ENCODE measurements around the gene IL21R.
"Not testable (repeated sequence)": the region's sequence is repeated elsewhere in the genome, so short reads cannot be mapped to it uniquely, and the experiment has no call there.

The IL21R gene

DNA sequence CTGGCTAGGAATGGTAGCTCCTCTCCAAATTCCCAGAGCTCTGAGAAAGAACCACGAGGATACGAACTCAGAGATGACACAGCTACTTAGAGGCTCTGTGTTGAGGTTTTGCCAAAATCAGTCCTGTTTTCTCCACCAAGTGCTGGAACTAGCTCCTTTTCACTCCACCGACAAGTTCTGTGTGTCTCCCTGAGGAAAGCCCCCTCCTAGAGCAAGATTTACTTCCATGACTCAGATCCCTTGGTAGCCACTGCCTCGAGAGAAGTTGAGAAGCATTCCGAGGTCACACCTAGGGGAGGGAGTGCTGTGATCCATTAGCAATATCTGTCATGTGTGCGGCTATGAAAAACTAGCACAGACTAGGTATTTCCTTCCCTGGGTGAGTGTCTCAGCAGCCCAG lies 30.6 kb downstream of the IL21R start:
- DNase-seq (ENCODE audit: low read depth): peak; percentile 85
- H3K4me3 ChIP-seq (ENCODE audit: low read length): no peak overlapping the region
- TF ChIP-seq, protein P1, sequence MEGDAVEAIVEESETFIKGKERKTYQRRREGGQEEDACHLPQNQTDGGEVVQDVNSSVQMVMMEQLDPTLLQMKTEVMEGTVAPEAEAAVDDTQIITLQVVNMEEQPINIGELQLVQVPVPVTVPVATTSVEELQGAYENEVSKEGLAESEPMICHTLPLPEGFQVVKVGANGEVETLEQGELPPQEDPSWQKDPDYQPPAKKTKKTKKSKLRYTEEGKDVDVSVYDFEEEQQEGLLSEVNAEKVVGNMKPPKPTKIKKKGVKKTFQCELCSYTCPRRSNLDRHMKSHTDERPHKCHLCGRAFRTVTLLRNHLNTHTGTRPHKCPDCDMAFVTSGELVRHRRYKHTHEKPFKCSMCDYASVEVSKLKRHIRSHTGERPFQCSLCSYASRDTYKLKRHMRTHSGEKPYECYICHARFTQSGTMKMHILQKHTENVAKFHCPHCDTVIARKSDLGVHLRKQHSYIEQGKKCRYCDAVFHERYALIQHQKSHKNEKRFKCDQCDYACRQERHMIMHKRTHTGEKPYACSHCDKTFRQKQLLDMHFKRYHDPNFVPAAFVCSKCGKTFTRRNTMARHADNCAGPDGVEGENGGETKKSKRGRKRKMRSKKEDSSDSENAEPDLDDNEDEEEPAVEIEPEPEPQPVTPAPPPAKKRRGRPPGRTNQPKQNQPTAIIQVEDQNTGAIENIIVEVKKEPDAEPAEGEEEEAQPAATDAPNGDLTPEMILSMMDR (IDR thresholded peaks at IDR 0.05; ENCODE audit: insufficient read depth, low read depth, low read length, missing control alignments): no peak

DNA sequence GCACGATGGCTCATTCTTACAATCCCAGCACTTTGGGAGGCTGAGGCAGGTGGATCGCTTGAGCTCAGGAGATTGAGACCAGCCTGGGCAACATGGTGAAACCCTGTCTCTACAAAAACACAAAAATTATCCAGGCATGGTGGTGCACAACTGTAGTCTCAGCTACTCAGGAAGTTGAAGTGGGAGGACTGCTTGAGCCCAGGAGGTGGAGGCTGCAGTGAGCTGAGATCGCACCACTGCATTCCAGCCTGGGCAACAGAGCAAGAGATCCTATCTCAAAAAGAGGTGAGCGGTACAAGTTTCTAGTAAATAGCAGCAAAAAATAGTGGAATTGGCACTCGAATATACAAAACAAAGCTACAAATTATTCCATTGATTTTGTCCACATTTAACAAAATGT lies 31.2 kb downstream of the IL21R start:
- DNase-seq (ENCODE audit: low read depth); H3K4me3 ChIP-seq (ENCODE audit: low read length): not testable (repeated sequence)

DNA sequence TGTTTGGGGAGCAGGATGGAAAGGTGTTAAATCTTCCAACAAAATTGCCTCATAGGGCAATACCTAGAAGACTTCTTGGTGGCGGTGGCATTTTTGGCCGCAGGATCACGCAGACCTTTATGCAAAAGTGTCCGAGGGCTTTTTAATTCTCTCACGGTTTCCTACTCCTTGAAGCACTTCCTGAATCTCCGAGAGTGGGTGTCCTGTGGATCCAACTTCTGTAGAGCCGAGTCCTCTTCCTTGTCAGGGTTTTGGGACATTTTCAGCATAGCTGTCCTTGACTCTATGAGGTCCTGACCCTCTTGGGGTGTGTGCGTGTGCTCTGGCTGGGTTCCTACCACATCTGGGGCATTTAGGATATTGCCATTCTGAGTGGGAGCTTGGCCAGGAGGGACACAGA lies 31.7 kb downstream of the IL21R start:
- no peak for DNase-seq (ENCODE audit: low read depth)
- H3K4me3 ChIP-seq (ENCODE audit: low read length): no peak overlapping the region
- TF ChIP-seq, protein P1 (IDR thresholded peaks at IDR 0.05; ENCODE audit: insufficient read depth, low read depth, low read length, missing control alignments): no peak

DNA sequence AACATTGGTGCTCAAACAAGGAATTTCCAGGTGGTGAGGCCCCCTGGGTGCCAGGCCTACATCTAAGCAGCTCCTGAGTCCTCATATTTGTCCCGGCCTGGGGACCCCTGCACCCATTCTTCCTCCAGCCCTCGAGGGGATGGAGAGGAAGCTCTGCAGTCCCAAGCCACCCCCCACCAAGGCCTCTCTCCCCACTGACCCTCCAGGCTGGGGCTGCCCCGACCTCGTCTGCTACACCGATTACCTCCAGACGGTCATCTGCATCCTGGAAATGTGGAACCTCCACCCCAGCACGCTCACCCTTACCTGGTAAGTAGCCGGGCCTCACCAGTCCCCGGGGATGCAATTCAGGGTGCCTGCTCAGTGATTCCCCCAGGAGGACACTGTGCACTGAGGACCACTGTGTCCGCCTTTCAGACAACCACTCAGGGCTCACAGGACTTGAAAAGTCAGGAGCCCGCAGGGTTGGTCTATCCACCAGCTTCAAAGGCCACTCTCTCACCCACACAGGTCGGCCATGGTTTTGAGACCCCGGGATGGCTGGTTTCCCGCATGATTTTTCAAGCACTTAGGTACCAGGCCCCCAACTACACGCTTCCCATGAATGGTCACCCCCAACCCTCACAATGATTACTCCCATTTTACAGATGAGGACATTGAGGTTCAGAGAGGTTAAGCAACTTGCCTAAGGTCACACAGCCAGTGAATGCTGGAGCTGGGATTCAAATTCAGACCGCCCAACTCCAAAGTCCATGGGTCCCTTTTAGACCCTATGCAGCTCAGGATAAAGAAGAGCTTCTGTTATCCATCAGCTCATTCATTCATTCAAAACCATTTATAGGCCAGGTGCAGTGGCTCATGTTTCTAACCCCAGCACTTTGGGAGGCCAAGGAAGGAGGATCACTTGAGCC lies 32.4 kb downstream of the IL21R start:
- H3K4me3 ChIP-seq (ENCODE audit: low read length): no peak overlapping the region
- DNase-seq (ENCODE audit: low read depth): no peak
- TF ChIP-seq, protein P1 (IDR thresholded peaks at IDR 0.05; ENCODE audit: insufficient read depth, low read depth, low read length, missing control alignments): no peak

DNA sequence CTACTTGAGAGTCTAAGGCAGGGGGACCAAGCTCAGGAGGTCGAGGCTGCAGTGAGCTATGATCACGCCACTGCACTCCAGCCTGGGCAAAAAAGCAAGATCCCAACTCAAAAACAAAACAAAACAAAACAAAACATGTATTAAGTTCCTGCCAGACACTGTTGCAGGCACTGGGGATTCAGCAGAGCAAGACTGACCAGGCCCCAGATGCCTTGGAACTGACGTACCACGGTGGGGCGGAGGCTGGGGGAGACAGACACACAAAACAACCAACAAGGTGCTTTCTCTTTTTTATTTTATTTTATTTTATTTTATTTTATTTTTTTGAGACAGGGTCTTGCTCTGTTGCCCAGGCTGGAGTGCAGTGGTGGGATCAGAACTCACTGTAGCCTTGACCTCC lies 33.2 kb downstream of the IL21R start:
- H3K4me3 ChIP-seq (ENCODE audit: low read length); DNase-seq (ENCODE audit: low read depth): not testable (repeated sequence)

DNA sequence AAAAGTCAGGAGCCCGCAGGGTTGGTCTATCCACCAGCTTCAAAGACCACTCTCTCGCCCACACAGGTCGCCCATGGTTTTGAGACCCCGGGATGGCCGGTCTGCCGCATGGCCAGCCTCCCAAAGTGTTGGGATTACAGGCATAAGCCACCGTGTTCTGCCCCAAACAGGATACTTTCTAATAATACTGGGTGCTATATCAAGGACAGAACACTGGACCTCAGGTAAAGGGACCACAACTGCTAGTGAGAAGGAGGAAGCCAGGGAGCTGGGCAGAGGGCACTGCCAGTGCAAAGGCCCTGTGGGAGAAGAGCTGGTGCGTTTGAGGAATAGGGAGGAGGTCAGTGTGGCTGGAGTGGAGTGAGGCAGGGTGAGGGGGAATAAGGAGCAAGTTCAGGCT lies 34.1 kb downstream of the IL21R start:
- TF ChIP-seq, protein P1 (IDR thresholded peaks at IDR 0.05; ENCODE audit: insufficient read depth, low read depth, low read length, missing control alignments): no peak
- DNase-seq (ENCODE audit: low read depth): no peak

DNA sequence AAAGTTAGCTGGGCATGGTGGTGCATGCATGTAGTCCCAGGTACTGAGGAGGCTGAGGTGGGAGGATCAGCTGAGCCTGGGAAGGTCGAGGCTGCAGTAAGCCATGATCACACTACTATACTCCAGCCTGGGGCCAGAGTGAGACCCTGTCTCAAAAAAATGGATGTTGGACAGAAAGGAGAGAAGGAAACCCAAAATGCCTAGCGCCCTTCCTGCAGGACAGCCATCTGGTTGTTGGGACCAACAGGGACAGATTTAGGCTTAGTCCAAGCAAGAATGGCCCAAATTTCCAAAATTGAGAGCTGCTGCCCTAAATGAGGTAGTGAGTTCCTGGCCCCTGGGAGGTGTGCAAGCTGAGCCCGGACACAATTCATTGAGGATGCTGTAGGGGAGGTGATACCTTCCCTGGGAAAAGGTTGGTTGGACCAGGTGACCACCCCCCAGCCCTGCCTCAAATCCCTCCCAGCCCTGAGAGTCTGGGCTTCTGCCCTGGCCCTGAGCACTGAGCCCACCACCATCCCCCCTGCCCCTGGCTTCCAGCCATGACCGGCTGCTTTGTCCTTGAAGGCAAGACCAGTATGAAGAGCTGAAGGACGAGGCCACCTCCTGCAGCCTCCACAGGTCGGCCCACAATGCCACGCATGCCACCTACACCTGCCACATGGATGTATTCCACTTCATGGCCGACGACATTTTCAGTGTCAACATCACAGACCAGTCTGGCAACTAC lies 35.1 kb downstream of the IL21R start:
- TF ChIP-seq, protein P1 (IDR thresholded peaks at IDR 0.05; ENCODE audit: insufficient read depth, low read depth, low read length, missing control alignments): no peak
- no peak overlapping the region for H3K4me3 ChIP-seq (ENCODE audit: low read length)
- DNase-seq (ENCODE audit: low read depth): no peak

More for the DNA sequence above, 34.1 kb downstream of the IL21R start:
- H3K4me3 ChIP-seq (ENCODE audit: low read length): no peak overlapping the region

Measured in epithelial cell of esophagus (primary cell).